GM12878 (cell line): ENCODE data around the gene OR2A12. TPM values are rescaled to one million over a fixed set of nuclear protein-coding genes. Genes with fewer than 3 reads are reported as not detected.

ENCODE experiments used
- ATAC-seq: fragments of 200-7000 bp; cut with Tn5 transposase; 3 replicates; pipeline ENCODE4 v1.9.1; 2020; ENCODE audit warnings: mild to moderate bottlenecking, moderate library complexity
- BruUV-seq: library from RNA; stranded (reverse); fragments of 400-500 nt; replicated peaks from 2 replicates; lab custom pipeline; 2021; lab: Mats Ljungman, UMichigan
- CTCF ChIA-PET: fragments of 300-600 bp; sonication (Branson Sonifier 250); formaldehyde crosslinking; extraction: SDS; loops from one replicate; lab custom pipeline; 2021; ENCODE audit warnings: inconsistent platforms; lab: Yijun Ruan, JAX
- POLR2A ChIA-PET: fragments of 350-600 bp; formaldehyde crosslinking; extraction: SDS; loops from one replicate; lab custom pipeline; 2021; ENCODE audit warnings: inconsistent platforms; lab: Charles Lee
- RAD21 ChIA-PET: fragments of 300-600 bp; sonication (Branson Sonifier 250); formaldehyde crosslinking; loops from one replicate; lab custom pipeline; 2023; ENCODE audit warnings: antibody characterized with exemption; ENCODE audit not compliant: unreplicated experiment; lab: Charles Lee
- SMC1A ChIA-PET: fragments of 300-600 bp; sonication (Branson Sonifier 250); formaldehyde crosslinking; loops from one replicate; lab custom pipeline; 2023; ENCODE audit not compliant: unreplicated experiment, uncharacterized antibody; lab: Charles Lee
- DNase-seq: peaks from one replicate; pipeline ENCODE4 v3.0.0-alpha.2; 2011; ENCODE audit warnings: low read depth, low spot score
- FAIRE-seq: peaks from 3 replicates; lab custom pipeline; 2011; peaks lifted over from hg19 to GRCh38; lab: Jason Lieb, UNC
- H2AFZ ChIP-seq: 2 replicates; pipeline ENCODE4 v1.6.0; 2011; ENCODE audit warnings: low read depth, low read length, control low read depth; ENCODE audit not compliant: control insufficient read depth
- H3K27ac ChIP-seq: 2 replicates; pipeline ENCODE4 v1.5.1; 2011; ENCODE audit warnings: control low read depth; ENCODE audit not compliant: control insufficient read depth, insufficient read depth
- H3K27me3 ChIP-seq, 2 experiments: replicated peaks in 1 of 2; 2 replicates each; pipeline versions ENCODE4 v1.6.0 to v1.6.1; 2011; ENCODE audit warnings: low read length in 1 of 2; ENCODE audit not compliant: control insufficient read depth in 2 of 2, insufficient read depth in 2 of 2
- H3K36me3 ChIP-seq, 2 experiments: 2 replicates each; pipeline ENCODE4 v1.5.1; 2011; ENCODE audit warnings: low read length in 1 of 2; ENCODE audit not compliant: control insufficient read depth in 2 of 2, insufficient read depth in 2 of 2
- H3K4me1 ChIP-seq: 2 replicates; pipeline ENCODE4 v1.6.1; 2011; ENCODE audit warnings: mild to moderate bottlenecking, low read length, moderate library complexity, mixed read lengths; ENCODE audit not compliant: control insufficient read depth, insufficient read depth
- H3K4me2 ChIP-seq: 2 replicates; pipeline ENCODE4 v1.6.0; 2011; ENCODE audit warnings: control low read depth; ENCODE audit not compliant: control insufficient read depth, insufficient read depth
- H3K4me3 ChIP-seq: fragments of 200-600 bp; sonication (generic); 2 replicates; pipeline ENCODE4 v1.5.1; 2016
- H3K79me2 ChIP-seq: 2 replicates; pipeline ENCODE4 v1.6.0; 2011; ENCODE audit warnings: low read length; ENCODE audit not compliant: control insufficient read depth, insufficient read depth
- H3K9ac ChIP-seq: 2 replicates; pipeline ENCODE4 v1.8.0; 2011; ENCODE audit warnings: low read length, control low read depth, mixed read lengths; ENCODE audit not compliant: control insufficient read depth, insufficient read depth
- H3K9me3 ChIP-seq: replicated peaks from 3 replicates; pipeline ENCODE4 v1.5.1; 2011; ENCODE audit warnings: mild to moderate bottlenecking, low read length; ENCODE audit not compliant: control insufficient read depth, insufficient read depth
- H4K20me1 ChIP-seq: 2 replicates; pipeline ENCODE4 v1.6.0; 2011; ENCODE audit not compliant: control insufficient read depth, insufficient read depth
- BCL3 ChIP-seq: IDR thresholded peaks from 2 replicates; pipeline ENCODE4 v1.6.1; 2011; ENCODE audit warnings: borderline replicate concordance, low read depth, mild to moderate bottlenecking, moderate library complexity, low read length; ENCODE audit not compliant: insufficient read depth, poor library complexity, severe bottlenecking
- CTCF ChIP-seq, 3 experiments: IDR thresholded peaks in 2 of 3; conservative IDR thresholded peaks in 1 of 3; 2 replicates each; pipeline ENCODE4 v1.5.1; 2011; ENCODE audit warnings: low read depth in 3 of 3, low read length in 3 of 3, mild to moderate bottlenecking in 3 of 3, control low read depth in 2 of 3, moderate library complexity in 2 of 3, inconsistent platforms in 1 of 3, mixed read lengths in 1 of 3; ENCODE audit not compliant: control insufficient read depth in 2 of 3, insufficient read depth in 1 of 3; ENCODE audit errors: extremely low read depth in 1 of 3
- IKZF2 ChIP-seq, 2 experiments: fragments of 450-650 bp; IDR thresholded peaks; 2 replicates each; pipeline ENCODE4 v1.6.1; 2017; ENCODE audit warnings: mild to moderate bottlenecking in 2 of 2, moderate library complexity in 2 of 2
- NFXL1 ChIP-seq: fragments of 450-650 bp; IDR thresholded peaks from 2 replicates; pipeline ENCODE4 v1.6.1; 2017; ENCODE audit warnings: antibody characterized with exemption, mild to moderate bottlenecking, borderline replicate concordance
- NFYB ChIP-seq: IDR thresholded peaks from 2 replicates; pipeline ENCODE4 v1.6.1; 2011; ENCODE audit warnings: low read depth, mild to moderate bottlenecking, low read length, improper control_type of control experiment, moderate library complexity; ENCODE audit not compliant: insufficient read depth
- SMAD1 ChIP-seq: fragments of 450-650 bp; IDR thresholded peaks from 2 replicates; pipeline ENCODE4 v1.6.1; 2018; ENCODE audit warnings: mild to moderate bottlenecking, low read depth; ENCODE audit not compliant: partially characterized antibody
- SMAD5 ChIP-seq: IDR thresholded peaks from 2 replicates; pipeline ENCODE4 v1.6.1; 2016; ENCODE audit warnings: antibody characterized with exemption, low read depth
- ZSCAN29 ChIP-seq: fragments of 450-650 bp; IDR thresholded peaks from 2 replicates; pipeline ENCODE4 v1.6.1; 2017; ENCODE audit warnings: mild to moderate bottlenecking, moderate library complexity
- WGBS: methylation state at CpG from one replicate; pipeline ENCODE4 v1.1.6; 2016; ENCODE audit warnings: low lambda C conversion rate; ENCODE audit not compliant: insufficient replicate concordance, insufficient coverage; ENCODE audit errors: missing lambda C conversion rate; 5-methylcytosine and 5-hydroxymethylcytosine counted together
- in situ Hi-C: fragments of 300-500 bp; cut with MboI; formaldehyde crosslinking; loops from 9 replicates; pipeline ENCODE4 v1.14.3; 2018; ENCODE audit warnings: mixed read lengths
- intact Hi-C: fragments of 100-400 bp; cut with micrococcal nuclease; formaldehyde crosslinking; loops from one replicate; pipeline ENCODE4 v1.14.2; 2022; ENCODE audit not compliant: unreplicated experiment
- polyA plus RNA-seq, 11 experiments: library from polyadenylated mRNA; depleted of rRNA in 4 of 11; unstranded in 6 of 11; stranded (reverse) in 5 of 11; fragments of >200 nt; fragmentation: Nextera tagmentation in 4 of 11; fragmentation: Illumina TruSeq in 1 of 11; extraction: Ambion mirVana in 4 of 11; extraction: Trizol in 1 of 11; gene quantifications; 1 replicate in 1 of 11; 2 replicates in 10 of 11; pipeline versions ENCODE4 v1.2.1 to v1.2.3, GENCODE V29; 2011 to 2016; ENCODE audit warnings: inconsistent platforms in 2 of 11, missing spikeins in 2 of 11, low read depth in 1 of 11
- total RNA-seq, 4 experiments: library from RNA; depleted of rRNA in 3 of 4; stranded (reverse); fragments of >200 nt in 3 of 4; fragmentation: Illumina TruSeq in 1 of 4; extraction: Trizol in 1 of 4; gene quantifications; 2 replicates each; pipeline versions ENCODE4 v1.2.1 to v1.2.3, GENCODE V29; 2013 to 2021
- TF ChIP-seq, protein P1 (sequence below): fragments of 450-650 bp; IDR thresholded peaks from 2 replicates; pipeline ENCODE4 v1.6.1; 2017; ENCODE audit warnings: mild to moderate bottlenecking, moderate library complexity

Gene OR2A12
- total and polyA plus RNA-seq, 10 of the 15 experiments (the other 5 are each of a cell fraction or from before 2014, with no cell fraction given) = not detected

DNA sequence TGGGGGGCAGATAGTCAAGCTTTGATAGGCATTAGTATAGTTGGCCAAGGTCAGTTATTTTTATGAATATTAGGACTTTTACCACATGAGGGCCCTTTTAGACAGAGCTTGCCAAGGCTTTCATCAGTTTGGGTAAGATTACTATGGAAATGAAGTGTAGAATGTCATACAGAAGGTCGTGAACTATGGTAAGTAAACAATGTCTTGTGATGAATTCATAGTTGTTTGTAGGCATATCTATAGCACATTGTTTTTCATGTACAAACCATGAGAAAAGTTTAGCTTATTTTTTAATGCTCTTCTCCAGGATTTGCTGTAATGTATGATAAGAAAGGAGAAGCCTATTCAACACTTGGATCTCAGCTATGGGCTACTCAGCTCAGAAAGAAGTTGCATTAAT is 27.6 kb downstream of the OR2A12 start:
- H3K27ac ChIP-seq = no peak overlapping the region
- RAD21 ChIA-PET = interaction anchor here (2.0 kb wide), 1 partner anchor 14 kb away, joined by 6 read pairs; no protein-coding TSS in a partner anchor
- no peaks in the 10 kb centered on the region for H3K4me1 ChIP-seq
- H3K4me3 ChIP-seq = no peak overlapping the region
- CTCF ChIA-PET = interaction anchor here (1.9 kb wide), 1 partner anchor 14 kb away, joined by 10 read pairs; no protein-coding TSS in a partner anchor
- H3K9me3 ChIP-seq = no peaks in the 10 kb centered on the region
- POLR2A ChIA-PET = no interaction called here
- in situ Hi-C loops = no loop called here
- ATAC-seq (no peak), DNase-seq (no peak)
- no TSS peak for BruUV-seq
- no peak for TF ChIP-seq NFXL1
- TF ChIP-seq BCL3 = no peak
- no peak for TF ChIP-seq SMAD5
- no peak for TF ChIP-seq SMAD1
- no peak for TF ChIP-seq NFYB
- TF ChIP-seq IKZF2 (IDR thresholded peaks at IDR 0.05) = no peak
- TF ChIP-seq ZSCAN29 = no peak
- TF ChIP-seq CTCF (IDR thresholded peaks at IDR 0.05 in 2 of 3, conservative IDR thresholded peaks at IDR 0.05 in 1 of 3; ENCODE audit: control insufficient read depth in 2 of 3, extremely low read depth in 1 of 3, insufficient read depth in 1 of 3, low read depth in 3 of 3, low read length in 3 of 3) = no peak
- TF ChIP-seq, protein P1, sequence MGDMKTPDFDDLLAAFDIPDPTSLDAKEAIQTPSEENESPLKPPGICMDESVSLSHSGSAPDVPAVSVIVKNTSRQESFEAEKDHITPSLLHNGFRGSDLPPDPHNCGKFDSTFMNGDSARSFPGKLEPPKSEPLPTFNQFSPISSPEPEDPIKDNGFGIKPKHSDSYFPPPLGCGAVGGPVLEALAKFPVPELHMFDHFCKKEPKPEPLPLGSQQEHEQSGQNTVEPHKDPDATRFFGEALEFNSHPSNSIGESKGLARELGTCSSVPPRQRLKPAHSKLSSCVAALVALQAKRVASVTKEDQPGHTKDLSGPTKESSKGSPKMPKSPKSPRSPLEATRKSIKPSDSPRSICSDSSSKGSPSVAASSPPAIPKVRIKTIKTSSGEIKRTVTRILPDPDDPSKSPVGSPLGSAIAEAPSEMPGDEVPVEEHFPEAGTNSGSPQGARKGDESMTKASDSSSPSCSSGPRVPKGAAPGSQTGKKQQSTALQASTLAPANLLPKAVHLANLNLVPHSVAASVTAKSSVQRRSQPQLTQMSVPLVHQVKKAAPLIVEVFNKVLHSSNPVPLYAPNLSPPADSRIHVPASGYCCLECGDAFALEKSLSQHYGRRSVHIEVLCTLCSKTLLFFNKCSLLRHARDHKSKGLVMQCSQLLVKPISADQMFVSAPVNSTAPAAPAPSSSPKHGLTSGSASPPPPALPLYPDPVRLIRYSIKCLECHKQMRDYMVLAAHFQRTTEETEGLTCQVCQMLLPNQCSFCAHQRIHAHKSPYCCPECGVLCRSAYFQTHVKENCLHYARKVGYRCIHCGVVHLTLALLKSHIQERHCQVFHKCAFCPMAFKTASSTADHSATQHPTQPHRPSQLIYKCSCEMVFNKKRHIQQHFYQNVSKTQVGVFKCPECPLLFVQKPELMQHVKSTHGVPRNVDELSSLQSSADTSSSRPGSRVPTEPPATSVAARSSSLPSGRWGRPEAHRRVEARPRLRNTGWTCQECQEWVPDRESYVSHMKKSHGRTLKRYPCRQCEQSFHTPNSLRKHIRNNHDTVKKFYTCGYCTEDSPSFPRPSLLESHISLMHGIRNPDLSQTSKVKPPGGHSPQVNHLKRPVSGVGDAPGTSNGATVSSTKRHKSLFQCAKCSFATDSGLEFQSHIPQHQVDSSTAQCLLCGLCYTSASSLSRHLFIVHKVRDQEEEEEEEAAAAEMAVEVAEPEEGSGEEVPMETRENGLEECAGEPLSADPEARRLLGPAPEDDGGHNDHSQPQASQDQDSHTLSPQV = no peak
- TF ChIP-seq, all 136 proteins: peak for 0
- FAIRE-seq = no peak
- no peaks in the 10 kb centered on the region for H3K36me3 ChIP-seq
- intact Hi-C loops = no loop called here
- H3K9ac ChIP-seq = no peak overlapping the region
- H3K79me2 ChIP-seq = no peaks in the 10 kb centered on the region
- H4K20me1 ChIP-seq = no peaks in the 10 kb centered on the region
- H3K27me3 ChIP-seq = no peaks in the 10 kb centered on the region
- 0% methylated on average over 1 of the region's 1 CpG for WGBS
- no peak overlapping the region for H2AFZ ChIP-seq
- H3K4me2 ChIP-seq = no peak overlapping the region
- SMC1A ChIA-PET = interaction anchor here (0.6 to 2.3 kb wide), 3 partner anchors 13 to 23 kb away, joined by 3 to 7 read pairs (median 3); no protein-coding TSS in a partner anchor
